ENCODE data around the gene DOK6. TPM values are rescaled to one million over a fixed set of nuclear protein-coding genes. Genes with fewer than 3 reads are reported as not detected.
A peak's percentile ranks its signal among the peaks of the same experiment; 100 is the strongest.

Gene DOK6
- total RNA-seq, 1 experiment from 2014 or later = not detected

DNA sequence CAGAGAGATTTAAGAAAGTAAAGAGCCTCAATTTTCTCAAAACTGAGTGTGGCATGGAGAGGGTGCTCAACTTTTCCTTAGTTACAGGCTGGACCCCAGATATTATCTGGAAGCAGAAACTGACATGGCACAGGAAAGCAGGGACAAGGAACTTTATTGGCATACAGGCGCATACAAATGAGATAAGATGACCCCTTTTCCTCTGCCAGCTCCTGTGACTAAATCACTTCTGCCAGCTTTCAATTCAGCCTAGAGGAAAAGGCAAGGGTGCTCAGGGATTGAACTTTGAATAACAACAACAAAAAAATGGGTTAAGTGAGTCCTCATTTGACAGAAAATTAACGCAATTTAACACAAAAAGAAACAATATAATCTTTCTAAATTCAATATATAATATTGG is 284.1 kb downstream of the DOK6 start:
- DNase-seq (ENCODE audit: low read depth) = no peak

DNA sequence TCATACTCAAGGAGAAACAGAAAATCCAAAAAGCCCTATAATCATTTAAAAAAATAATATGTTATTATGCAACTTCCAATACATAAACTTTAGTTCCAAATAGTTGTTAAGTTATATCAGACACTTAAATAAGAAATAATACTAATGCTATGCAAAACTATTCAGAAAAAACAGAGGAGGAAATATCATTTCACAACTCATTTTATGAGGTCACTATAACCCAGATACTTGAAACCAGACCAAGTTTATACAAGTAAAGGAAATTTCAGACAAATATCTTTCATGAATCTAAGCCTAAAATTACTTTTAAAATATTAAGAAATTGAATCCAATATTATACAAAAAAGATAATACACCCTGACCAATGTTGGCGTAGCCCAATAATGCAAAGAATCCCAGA is 286.2 kb downstream of the DOK6 start:
- DNase-seq (ENCODE audit: low read depth) = no peak

DNA sequence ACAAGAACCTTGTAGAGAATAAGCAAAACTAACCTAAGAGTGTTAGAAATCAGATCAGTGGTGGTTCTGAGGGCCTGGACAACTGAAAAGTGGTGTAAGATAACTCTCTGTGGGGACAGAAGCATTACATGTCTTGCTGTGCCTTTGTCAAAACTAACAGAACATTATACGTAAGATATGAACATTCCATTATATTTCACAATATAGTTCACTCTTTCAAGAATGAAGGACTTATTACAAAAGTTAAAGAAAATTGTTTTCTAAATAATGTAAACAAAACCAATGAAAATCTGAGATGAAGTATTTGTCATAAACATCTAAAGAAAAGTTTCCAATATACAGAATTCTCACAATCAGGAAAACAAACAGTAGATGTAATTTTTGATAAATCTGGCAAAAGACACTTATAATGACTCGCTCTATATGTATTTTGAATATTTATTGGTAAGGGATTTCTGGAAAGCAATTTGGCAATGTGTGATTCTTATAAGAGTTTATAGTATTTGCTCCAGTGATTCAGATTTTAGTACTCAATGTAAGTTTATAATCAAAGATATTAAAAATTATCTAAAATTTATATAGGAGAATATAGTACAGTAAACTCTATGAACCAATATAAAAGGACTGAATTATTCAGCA is 288.6 kb downstream of the DOK6 start:
- no peak for DNase-seq (ENCODE audit: low read depth)

DNA sequence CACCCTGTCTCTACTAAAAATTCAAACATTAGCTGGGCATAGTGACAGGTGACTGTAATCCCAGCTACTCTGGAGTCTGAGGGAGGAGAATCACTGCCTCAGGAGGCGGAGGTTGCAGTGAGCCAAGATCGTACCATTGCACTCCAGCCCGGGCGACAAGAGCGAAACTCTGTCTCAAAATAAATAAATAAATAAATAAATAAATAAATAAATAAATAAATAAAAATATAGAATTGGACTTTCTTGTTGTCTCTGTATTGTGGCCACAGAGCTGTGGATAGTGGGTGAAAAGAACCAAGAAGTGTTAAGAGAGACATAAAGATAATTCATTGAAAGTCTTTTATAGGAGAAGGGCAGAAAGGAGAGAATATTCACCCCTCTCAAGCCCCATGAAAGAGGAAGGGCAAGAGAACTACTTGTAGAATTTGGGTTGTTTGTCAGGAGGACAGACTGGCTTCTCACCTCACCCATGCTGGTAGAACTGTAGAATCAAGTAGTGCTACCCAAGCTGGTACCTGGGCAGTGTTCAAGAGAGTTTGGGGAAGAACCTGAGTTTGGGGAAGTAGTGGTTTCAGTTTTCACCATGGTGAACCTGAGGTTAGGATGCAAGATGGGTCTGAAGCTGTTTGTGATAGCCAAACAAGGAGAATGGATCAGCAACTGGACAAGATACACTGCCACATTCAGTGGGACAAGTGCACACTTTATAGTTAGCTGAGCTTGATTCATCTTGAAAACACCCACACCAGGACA is 290.5 kb downstream of the DOK6 start:
- no peak for DNase-seq (ENCODE audit: low read depth)

DNA sequence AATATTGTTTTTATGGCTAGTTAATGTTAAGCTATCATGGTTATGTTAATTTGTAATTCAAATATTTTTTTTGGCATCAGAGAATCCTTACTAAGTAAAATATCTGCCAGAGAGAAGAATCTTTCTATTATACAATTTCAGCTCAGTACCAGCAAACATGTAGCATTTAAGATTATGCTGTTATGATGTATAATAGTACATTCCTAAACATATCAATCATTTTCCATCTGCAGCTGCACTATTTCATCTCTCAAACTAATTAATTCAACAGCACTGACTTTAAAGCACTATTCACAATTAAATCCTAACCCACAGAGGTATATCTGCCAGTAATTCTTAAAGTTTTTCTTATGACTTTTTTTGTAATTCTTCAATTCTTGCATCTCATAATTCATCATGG is 296.4 kb downstream of the DOK6 start:
- DNase-seq (ENCODE audit: low read depth) = no peak

DNA sequence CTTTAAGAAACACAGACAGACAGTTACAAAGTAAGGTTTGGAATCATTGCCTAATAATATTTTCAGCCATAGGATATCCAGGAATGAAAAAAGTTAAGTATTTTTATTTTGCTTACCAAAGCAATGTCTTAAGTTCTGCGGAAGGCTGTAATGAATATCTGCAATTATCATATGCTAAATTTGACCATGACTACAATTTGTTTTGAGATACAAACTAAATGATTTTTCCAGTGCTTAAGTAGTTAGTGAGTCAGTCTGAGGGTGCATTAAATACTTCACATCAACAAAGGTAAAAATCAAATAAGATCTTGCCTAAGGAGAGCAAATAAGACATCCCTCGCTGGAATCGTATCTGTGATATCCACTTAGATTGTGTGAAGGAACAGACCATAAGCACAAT is 297.0 kb downstream of the DOK6 start:
- no peak for DNase-seq (ENCODE audit: low read depth)

DNA sequence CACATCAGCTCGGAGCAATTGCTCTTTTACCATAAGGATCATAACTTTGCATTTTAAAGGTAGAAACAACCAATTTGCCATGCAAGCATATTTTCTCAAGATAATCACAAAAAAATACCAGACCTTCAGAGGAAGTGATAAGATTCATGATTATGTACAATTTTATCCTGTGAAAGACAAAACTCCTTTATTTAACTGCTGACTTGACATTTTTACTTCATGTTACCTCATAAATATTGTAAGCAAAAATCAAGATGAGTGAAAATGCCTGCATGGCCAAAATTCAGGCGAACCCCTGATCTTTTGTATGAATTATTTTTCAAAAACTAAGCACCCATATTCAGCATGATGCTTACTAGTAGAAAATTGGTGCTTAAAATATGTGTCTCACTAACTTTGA is 300.6 kb downstream of the DOK6 start:
- DNase-seq (ENCODE audit: low read depth) = no peak

DNA sequence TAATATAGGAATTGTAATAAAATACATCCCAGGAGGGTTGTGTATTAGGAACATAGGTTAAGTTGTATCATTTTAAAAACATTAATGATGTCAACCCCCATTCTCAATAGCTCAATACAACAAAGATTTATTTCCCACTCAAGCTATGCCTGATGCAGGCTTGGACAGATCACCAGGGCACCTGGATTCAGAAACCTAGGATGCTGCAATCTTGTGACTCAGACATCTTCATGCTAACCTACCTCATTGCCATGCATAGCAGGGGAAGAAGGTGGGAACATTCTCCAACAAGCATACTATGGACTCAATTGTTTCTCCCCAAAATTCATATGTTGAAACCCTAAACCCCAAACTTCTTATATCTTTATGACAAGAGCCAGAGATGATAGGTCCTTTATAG is 302.8 kb downstream of the DOK6 start:
- no peak for DNase-seq (ENCODE audit: low read depth)

DNA sequence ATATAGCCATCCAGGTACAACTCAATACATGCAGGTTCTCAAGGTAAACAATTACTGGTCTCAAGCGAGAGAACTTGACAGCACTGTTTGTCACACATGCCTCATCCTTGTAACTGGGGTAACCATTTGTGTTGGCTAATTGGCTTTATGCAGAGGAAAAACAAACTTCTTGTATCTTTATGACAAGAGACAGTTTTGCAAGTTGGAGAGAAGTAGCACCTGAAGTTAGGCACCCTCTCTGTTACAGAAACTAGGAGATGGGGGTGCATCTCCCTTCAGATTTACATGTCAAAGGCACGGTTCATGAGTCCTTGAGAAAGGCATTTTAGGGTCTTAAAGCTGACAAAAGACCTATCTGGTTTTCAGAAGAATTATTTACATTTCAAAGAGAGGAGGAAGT is 305.3 kb downstream of the DOK6 start:
- no peak for DNase-seq (ENCODE audit: low read depth)

DNA sequence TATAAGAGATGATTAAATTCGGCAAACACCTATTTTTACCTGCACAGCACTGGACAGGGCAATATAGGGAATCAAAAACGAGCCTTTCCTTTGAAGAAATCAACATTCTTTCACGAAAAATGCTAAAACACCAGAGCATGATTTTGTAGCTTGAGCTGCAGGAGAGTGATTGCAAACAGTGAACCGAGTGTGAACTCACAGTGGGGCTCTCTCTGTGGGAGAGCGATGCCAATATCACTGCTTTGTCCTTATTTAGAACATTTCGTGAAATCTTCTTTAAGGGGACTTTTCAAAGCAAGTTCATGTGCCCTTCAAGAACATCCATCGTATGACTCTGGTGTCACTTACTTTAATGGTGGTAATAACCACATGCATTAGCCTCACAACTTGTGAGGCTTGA is 308.2 kb downstream of the DOK6 start:
- DNase-seq (ENCODE audit: low read depth) = no peak

DNA sequence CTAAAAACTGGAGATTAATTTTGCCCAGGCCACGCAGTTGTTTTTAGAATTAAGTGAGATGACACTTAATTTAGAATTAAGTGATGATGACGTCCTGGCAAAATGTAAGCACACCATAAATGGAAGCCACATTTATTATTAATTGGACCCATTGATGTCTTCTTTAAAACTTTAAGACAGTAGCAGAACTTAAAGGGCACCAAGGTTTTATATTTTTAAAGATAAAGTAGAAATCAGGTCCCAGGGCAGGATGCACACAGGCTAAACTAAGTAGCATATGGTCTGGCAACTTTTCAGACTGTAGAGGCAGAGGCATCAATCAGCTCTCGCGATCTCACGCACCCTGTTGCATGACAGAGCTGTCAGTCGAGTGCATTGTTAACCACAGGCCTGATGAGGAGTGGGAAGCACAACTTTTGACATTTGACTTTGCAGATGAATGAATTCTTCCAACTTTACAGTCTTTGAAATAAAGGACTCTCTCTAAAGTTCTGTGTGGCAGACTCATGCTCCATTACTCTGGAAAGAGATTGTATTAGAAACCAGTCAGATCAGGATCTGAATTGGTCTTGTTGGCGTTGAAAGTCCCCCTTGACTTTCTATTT is 314.6 kb downstream of the DOK6 start:
- DNase-seq (ENCODE audit: low read depth) = no peak

DNA sequence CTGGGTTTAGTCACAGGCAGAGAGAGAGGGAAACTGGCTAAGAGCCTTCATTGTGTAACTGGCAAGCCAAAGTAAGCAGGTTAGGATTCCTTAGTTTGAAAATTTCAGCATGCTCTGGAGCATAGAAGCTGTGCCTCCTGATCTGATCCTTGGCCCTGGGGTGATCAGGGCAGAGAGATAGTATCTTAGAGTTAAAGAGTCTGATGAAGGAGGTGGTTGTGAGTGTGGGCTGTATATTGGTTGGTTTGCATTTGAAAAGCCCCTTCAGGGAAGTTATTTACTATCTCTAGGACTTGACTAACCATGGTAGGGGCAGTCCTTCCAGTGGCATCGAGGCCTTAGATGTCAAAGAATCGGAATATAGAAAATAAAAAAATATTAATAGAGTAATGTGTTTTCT is 316.9 kb downstream of the DOK6 start:
- DNase-seq (ENCODE audit: low read depth) = no peak

DNA sequence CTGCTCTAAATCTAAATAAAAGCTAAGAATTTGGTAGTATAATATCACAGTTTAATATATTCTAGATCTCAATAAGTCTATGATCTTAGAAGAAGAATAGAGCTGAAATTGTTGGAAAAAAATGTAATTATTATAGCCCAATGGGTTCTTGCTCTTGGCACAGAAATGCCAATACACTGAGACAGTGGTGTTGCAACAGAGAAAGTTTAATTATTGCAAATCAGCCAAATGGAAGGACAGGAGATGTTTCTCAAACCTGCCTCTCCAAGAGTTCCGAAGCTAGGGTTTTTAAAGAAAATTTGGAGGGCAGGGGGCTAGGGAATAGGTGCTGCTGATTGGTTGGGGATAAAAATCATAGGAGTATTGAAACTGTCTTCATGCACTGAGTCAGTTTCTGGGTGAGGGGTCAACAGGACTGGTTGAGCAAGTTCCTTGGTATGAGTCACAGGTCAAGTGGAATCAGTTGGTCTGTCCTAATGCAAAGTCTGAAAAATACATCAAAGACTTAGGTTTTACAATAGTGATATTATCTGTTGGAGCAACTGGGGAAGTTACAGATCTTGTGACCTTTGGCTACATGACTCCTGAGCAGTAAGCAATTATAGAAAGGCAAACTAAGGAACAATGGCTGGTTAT is 318.3 kb downstream of the DOK6 start:
- no peak for DNase-seq (ENCODE audit: low read depth)

DNA sequence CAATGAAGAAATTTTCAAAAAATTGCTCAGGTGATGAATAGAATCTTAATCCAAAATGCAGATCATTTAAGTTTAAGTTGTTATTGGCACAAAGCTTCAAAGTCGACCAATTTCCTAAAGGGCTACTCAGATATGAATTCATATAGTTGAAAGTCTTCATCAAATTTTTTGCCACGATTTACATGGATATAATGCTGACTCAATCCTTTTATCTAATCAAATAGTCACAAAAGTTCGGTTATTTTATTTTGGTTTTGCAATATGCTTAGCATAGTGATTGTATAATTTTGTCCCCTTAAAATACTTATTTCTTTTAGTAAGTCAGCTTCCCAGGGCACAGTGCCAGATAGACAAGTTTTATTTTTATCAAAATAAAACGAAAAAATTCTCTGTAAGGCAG is 319.7 kb downstream of the DOK6 start:
- DNase-seq (ENCODE audit: low read depth) = no peak

DNA sequence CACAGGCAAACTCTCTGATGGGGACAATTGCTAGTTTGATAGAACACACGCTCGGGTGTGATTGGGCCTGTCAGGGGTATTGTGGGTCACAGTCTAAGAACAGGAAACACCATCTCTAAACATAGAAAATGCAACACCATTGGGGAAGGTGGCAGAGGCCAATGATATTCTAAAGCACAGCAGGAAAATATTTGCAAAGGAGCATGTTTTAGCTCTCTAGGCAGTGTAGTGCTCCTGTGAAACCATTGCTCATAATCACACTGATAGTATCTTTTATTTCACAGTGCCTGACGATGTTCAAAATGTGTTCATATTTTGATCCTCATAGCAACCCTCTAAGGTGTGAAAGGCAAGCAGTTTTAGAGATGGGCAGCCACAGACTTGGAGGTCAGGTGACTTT is 322.7 kb downstream of the DOK6 start:
- DNase-seq (ENCODE audit: low read depth) = no peak

DNA sequence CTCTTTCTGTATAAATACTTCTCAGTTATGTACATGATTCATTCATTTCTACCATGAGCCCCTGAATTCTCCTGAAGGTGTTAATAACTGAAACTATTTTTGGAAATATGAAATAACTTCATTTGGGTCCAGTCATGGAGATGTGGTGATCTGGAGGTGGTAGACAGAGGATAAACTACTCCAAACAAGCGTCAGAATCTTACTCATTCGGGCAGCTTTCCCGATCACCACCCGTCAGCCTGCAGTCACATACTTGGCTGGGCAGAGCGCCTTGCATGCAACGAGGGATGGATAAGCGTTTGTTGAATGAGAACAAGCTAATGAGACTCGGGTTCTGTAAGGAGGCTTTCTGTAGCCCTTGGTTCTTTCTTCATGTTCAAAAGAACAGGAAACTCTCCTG is 324.3 kb downstream of the DOK6 start:
- peak; percentile 22 for DNase-seq (ENCODE audit: low read depth)

DNA sequence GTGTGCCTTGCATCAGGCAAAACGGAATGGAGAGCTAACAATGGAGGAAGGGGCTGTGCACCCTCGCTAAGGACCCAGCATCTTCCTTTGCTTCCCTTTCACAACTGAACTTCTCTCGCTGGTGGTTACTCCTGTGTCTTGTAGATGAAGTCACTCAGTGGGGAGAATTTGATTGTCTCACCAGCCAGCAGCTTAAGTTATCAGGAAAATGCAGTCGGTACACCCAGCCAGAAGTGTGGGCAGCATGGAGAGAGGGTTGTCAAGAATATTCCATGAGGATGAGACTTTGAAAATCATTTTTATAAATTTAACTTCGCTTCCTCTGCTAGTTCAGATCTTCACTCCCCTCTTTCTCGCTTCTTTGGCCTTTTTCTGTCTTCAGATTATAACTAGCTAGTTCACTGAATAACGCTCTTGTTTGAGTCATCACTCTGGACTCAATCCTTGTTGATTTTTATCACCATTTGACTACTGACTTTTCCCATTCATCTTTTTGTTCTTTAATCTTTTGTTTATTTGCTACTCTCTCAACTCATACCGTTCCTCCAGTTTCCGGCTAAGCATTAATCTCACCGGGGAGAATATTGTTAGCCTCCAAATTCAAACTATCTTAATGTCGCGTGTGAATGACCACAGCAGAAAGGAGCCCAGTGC is 325.3 kb downstream of the DOK6 start:
- no peak for DNase-seq (ENCODE audit: low read depth)

DNA sequence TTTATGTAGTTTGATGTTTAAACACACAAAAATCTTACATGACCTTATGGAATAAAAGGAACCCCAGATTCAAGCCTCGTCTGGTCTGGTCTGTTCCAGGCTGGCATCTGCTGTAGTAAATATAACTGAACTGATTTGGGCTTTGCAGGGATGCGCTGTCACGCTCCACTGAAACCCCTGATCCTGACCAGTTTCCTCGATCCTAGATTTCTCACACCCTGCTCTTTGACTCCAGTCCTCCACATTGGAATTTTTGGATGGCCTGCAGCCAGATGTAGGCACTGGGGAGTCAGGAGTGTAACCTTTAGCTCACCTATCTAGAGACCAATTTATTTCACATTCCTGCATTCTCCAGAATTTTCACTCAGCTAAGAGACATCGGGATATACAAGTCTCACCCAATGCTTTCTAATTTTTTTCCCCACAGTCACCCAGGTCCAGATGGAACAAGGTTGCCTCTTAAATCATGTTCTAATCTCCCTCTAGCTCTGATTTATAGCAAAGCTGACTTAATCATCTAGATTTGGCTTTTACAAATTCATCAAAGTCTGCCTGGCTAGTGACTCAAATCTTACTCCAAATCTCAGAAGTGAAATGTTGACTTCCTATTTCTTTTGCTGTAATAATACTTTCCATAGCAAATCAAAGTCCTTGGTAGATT is 327.4 kb downstream of the DOK6 start:
- DNase-seq (ENCODE audit: low read depth) = no peak

DNA sequence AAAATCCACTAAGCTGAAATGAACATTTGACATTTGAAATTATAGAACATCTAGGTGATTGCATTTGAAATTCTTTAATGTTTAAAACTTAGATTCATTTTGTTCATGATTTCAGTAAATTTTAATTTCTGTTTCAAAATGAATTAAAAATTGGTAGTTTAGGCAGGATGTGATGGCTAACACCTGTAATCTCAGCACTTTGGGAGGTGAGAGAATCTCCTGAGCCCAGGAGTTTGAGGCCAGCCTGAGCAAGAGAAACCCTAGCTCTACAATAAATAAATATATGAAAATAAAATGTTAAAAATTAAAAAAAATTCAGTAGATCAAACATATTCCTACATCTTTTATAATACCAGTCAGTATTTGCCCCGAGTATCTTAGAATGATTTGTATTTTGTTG is 330.0 kb downstream of the DOK6 start:
- DNase-seq (ENCODE audit: low read depth) = no peak

DNA sequence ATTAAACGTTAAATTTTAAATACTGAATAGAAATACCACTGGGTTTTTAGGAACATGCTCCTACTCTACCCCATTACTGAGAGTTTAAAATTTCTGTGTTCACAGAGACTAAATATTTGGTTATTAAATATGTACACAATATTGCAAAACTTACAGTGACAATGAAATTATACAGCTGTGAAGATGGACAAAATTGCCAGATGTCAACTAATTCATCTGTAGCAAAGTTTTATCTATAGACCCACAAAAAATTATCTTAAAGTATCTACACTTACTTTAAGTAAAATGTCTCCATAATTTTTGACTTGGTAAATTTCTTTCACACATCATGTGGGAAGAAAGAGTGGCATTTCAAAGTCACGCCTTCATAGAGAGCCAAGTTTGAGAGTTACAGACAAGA is 333.8 kb downstream of the DOK6 start:
- no peak for DNase-seq (ENCODE audit: low read depth)

DNA sequence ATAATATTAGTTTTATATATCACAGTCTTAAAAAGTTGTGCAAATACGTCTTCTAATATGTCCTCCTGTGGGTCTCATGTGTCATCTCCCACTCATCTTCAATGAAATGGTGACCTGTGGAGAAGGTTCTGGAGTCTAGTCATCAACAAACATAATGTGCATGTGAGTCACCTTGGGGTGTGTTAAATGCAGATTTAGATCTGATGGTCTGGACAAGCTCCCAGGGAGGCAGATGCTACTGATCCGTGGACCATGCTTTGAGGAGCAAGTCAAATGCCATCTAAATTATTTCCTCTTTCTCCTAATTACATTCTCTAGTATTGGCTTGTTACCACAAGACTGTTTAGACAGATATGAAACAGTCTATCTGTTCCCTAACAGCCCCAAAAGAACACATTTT is 336.0 kb downstream of the DOK6 start:
- no peak for DNase-seq (ENCODE audit: low read depth)

DNA sequence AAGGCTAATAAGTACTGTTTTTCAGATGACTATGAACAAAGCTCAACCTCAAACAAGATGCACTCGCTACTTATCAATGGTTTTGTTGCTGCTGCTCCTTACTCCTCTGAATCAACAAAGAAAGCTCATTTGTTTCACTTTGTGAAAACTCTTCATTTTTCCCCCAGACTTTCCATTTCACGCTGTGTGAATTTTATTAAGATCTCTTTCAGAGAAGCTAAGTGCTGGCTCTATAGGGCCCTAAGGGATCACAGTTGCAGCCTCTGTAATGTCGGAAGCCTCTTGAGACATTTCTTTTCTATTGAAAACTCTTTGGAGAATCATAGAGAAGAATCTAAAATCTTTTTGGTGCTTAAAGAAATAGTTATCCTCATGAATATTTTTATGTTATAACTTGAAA is 337.2 kb downstream of the DOK6 start:
- no peak for DNase-seq (ENCODE audit: low read depth)

Measured in RPMI7951 (cell line).